PC-9 (cell line): ENCODE measurements around the gene NCSTN. TPM values are rescaled to one million over a fixed set of nuclear protein-coding genes. Genes with fewer than 3 reads are reported as not detected.
"Not testable (repeated sequence)": the region's sequence is repeated elsewhere in the genome, so short reads cannot be mapped to it uniquely, and the experiment has no call there.

ENCODE experiments used
- BruUV-seq: library from RNA; stranded (reverse); fragments of 400-500 nt; replicated peaks from 2 replicates; lab custom pipeline; 2021; lab: Mats Ljungman, UMichigan
- CTCF ChIA-PET: fragments of 300-600 bp; sonication (Branson Sonifier 250); formaldehyde crosslinking; loops from one replicate; lab custom pipeline; 2022; ENCODE audit warnings: antibody characterized with exemption; lab: Charles Lee
- POLR2A ChIA-PET: fragments of 300-600 bp; sonication (Branson Sonifier 250); formaldehyde crosslinking; loops from one replicate; lab custom pipeline; 2022; ENCODE audit warnings: antibody characterized with exemption; ENCODE audit not compliant: unreplicated experiment; lab: Charles Lee
- DNase-seq, 2 experiments: peaks; one replicate each; pipeline versions ENCODE4 v3.0.0 to v3.0.0-alpha.2; 2015 to 2022; ENCODE audit warnings: mixed read lengths in 1 of 2
- H2AFZ ChIP-seq: fragments of 200-600 bp; sonication (generic); 2 replicates; pipeline ENCODE4 v1.8.1; 2017; ENCODE audit warnings: antibody characterized with exemption
- H3F3A ChIP-seq: fragments of 200-600 bp; sonication (generic); 2 replicates; pipeline ENCODE4 v1.8.1; 2017; ENCODE audit warnings: antibody characterized with exemption, mild to moderate bottlenecking, low read depth; ENCODE audit not compliant: insufficient read depth
- H3K27ac ChIP-seq: fragments of 200-600 bp; sonication (generic); 2 replicates; pipeline ENCODE4 v1.6.1; 2016; ENCODE audit warnings: mixed run types
- H3K27me3 ChIP-seq: fragments of 200-600 bp; sonication (generic); 2 replicates; pipeline ENCODE4 v1.6.1; 2016; ENCODE audit warnings: low read depth, mixed run types; ENCODE audit not compliant: insufficient read depth
- H3K36me3 ChIP-seq: fragments of 200-600 bp; sonication (generic); 2 replicates; pipeline ENCODE4 v1.6.1; 2016; ENCODE audit warnings: low read depth, mixed run types
- H3K4me1 ChIP-seq: fragments of 200-600 bp; sonication (generic); replicated peaks from 2 replicates; pipeline ENCODE4 v1.6.1; 2016; ENCODE audit warnings: mixed run types; ENCODE audit not compliant: insufficient read depth
- H3K4me2 ChIP-seq: fragments of 200-600 bp; sonication (generic); 2 replicates; pipeline ENCODE4 v1.6.1; 2017; ENCODE audit warnings: mixed run types
- H3K4me3 ChIP-seq: fragments of 200-600 bp; sonication (generic); 2 replicates; pipeline ENCODE4 v1.6.1; 2016; ENCODE audit warnings: mixed run types
- H3K79me2 ChIP-seq: fragments of 200-600 bp; sonication (generic); 2 replicates; pipeline ENCODE4 v1.6.1; 2017; ENCODE audit warnings: low read depth, mixed run types
- H3K9me2 ChIP-seq: fragments of 200-600 bp; sonication (generic); 2 replicates; pipeline ENCODE4 v1.8.1; 2017; ENCODE audit warnings: mild to moderate bottlenecking; ENCODE audit not compliant: insufficient read depth
- H3K9me3 ChIP-seq: fragments of 200-600 bp; sonication (generic); 2 replicates; pipeline ENCODE4 v1.8.1; 2016; ENCODE audit warnings: low read depth; ENCODE audit not compliant: insufficient read depth
- H4K20me1 ChIP-seq: fragments of 200-600 bp; sonication (generic); 2 replicates; pipeline ENCODE4 v1.8.1; 2017; ENCODE audit not compliant: insufficient read depth
- EZH2 ChIP-seq: fragments of 200-600 bp; sonication (generic); IDR thresholded peaks from 2 replicates; pipeline ENCODE4 v1.8.0; 2017; ENCODE audit warnings: antibody characterized with exemption, low read depth
- intact Hi-C: fragments of 100-400 bp; cut with micrococcal nuclease; formaldehyde crosslinking; loops from one replicate; pipeline ENCODE4 v1.10.0; 2022; ENCODE audit not compliant: unreplicated experiment
- total RNA-seq: library from RNA; stranded (reverse); gene quantifications from 2 replicates; pipeline ENCODE4 v1.2.3, GENCODE V29; 2021
- TF ChIP-seq, protein P1 (sequence below): fragments of 200-600 bp; sonication (generic); conservative IDR thresholded peaks from 2 replicates; pipeline ENCODE4 v1.6.1; 2017; ENCODE audit warnings: mixed run types, antibody characterized with exemption, mild to moderate bottlenecking, moderate library complexity

NCSTN gene
- total RNA-seq, 1 experiment from 2014 or later = 55.8 TPM

DNA sequence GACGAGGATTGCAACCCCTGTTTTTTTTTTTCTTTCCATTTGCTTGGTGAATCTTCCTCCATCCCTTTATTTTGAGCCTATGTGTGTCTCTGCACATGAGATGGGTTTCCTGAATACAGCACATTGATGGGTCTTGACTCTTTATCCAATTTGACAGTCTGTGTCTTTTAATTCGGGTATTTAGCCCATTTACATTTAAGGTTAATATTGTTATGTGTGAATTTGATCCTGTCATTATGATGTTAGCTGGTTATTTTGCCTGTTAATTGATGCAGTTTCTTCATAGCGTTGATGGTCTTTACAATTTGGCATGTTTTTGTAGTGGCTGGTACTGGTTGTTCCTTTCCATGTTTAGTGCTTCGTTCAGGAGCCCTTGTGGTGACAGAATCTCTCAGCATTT lies 45.2 kb downstream of the NCSTN start:
- CTCF ChIA-PET, H3K4me3 ChIP-seq, H3K4me2 ChIP-seq, H4K20me1 ChIP-seq, BruUV-seq, intact Hi-C loops, DNase-seq, H3K9me2 ChIP-seq, H3K36me3 ChIP-seq, POLR2A ChIA-PET, H3K9me3 ChIP-seq, H3K27ac ChIP-seq, H2AFZ ChIP-seq, H3K79me2 ChIP-seq, H3F3A ChIP-seq, H3K4me1 ChIP-seq: not testable (repeated sequence)
- H3K27me3 ChIP-seq = peaks cover 12% of the 10 kb centered on the region

DNA sequence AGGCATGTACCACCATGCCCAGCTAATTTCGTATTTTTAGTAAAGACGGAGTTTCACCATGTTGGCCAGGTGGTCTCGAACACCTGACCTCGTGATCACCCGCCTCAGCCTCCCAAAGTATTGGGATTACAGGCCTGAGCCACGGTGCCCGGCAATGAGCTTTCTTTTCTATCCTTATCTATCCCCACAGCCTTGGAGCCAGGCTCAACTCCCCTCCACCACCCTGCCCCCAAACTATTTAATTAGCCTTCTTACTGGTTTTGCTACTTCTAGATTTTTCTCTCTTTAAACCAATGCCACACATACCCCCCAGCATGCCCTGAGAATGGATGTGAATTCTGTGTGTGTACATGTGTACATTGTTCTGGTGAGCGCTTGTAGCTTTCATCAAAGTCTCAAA lies 51.5 kb downstream of the NCSTN start:
- intact Hi-C loops = no loop called here
- TF ChIP-seq EZH2 = no peak
- TF ChIP-seq, protein P1, sequence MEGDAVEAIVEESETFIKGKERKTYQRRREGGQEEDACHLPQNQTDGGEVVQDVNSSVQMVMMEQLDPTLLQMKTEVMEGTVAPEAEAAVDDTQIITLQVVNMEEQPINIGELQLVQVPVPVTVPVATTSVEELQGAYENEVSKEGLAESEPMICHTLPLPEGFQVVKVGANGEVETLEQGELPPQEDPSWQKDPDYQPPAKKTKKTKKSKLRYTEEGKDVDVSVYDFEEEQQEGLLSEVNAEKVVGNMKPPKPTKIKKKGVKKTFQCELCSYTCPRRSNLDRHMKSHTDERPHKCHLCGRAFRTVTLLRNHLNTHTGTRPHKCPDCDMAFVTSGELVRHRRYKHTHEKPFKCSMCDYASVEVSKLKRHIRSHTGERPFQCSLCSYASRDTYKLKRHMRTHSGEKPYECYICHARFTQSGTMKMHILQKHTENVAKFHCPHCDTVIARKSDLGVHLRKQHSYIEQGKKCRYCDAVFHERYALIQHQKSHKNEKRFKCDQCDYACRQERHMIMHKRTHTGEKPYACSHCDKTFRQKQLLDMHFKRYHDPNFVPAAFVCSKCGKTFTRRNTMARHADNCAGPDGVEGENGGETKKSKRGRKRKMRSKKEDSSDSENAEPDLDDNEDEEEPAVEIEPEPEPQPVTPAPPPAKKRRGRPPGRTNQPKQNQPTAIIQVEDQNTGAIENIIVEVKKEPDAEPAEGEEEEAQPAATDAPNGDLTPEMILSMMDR = no peak
- DNase-seq = no peak
- no peaks in the 10 kb centered on the region for H3K9me2 ChIP-seq
- ChIA-PET POLR2A (no interaction called here), CTCF (no interaction called here)
- no peaks in the 10 kb centered on the region; the same call in none of the 2 replicates for H3K27me3 ChIP-seq
- H3K4me1 ChIP-seq = no peaks in the 10 kb centered on the region
- no peaks in the 10 kb centered on the region; the same call in 1 of the 2 replicates for H3K9me3 ChIP-seq
- BruUV-seq = no TSS peak
- H3K4me2 ChIP-seq = no peak overlapping the region
- H3K27ac ChIP-seq = no peak overlapping the region
- no peak overlapping the region for H2AFZ ChIP-seq
- no peaks in the 10 kb centered on the region for H4K20me1 ChIP-seq
- H3K79me2 ChIP-seq = no peaks in the 10 kb centered on the region
- H3F3A ChIP-seq = no peaks in the 10 kb centered on the region
- H3K36me3 ChIP-seq = no peaks in the 10 kb centered on the region
- H3K4me3 ChIP-seq = no peak overlapping the region

DNA sequence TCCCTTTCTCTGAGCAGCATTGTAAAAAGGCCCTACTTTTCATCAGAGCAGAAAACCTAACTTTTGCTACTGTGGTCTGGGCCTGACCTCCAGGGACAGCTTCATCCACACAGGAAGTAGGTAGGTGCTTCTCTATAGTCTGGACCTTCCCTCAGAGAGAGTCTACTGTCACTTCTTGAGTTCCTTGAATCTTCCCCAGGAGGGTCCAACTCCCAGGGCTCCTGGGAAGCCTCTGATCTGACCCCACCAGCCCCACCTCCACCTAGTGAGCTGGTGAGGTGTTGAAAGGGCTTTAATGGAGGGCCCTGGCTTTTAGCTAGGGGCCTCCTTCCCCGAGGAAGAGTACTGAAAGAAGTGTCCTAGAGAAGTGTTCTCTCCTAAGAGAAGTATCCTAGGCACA lies 54.5 kb downstream of the NCSTN start:
- no peaks in the 10 kb centered on the region for H3K9me2 ChIP-seq
- H3K4me2 ChIP-seq = no peak overlapping the region
- BruUV-seq = no TSS peak
- intact Hi-C loops = no loop called here
- H3F3A ChIP-seq = no peaks in the 10 kb centered on the region
- no peaks in the 10 kb centered on the region for H4K20me1 ChIP-seq
- H3K27me3 ChIP-seq = peaks cover 17% of the 10 kb centered on the region
- H3K4me1 ChIP-seq = no peaks in the 10 kb centered on the region
- DNase-seq = no peak
- H3K4me3 ChIP-seq = no peak overlapping the region
- no peaks in the 10 kb centered on the region for H3K79me2 ChIP-seq
- H3K9me3 ChIP-seq = no peaks in the 10 kb centered on the region
- H2AFZ ChIP-seq = no peak overlapping the region
- no peak overlapping the region for H3K27ac ChIP-seq
- ChIA-PET CTCF (no interaction called here), POLR2A (no interaction called here)
- no peaks in the 10 kb centered on the region for H3K36me3 ChIP-seq
- TF ChIP-seq, protein P1 = no peak
- no peak for TF ChIP-seq EZH2

DNA sequence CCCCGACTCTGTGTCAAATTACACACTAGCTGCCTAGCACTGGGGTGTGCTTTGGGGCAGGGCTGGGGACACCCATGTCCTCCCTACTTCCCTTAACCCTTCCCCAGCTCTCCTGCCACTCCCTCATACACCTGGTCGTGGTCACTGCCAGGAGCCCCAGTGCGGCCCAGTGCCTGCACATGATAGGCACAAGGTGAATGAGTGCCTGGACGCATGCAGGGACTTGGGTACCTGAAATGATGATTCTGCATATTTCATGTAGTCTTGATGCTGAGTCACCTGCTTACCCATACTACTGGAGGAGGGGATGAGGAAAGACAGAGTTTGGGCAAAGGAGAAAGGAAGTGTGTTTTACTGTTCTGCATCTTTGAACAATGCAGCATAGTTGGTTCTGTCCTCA lies 55.6 kb downstream of the NCSTN start:
- Histone ChIP-seq H3F3A (no peaks in the 10 kb centered on the region), H3K27me3 (peaks cover 18% of the 10 kb centered on the region), H3K9me2 (no peaks in the 10 kb centered on the region), H3K9me3 (no peaks in the 10 kb centered on the region), H3K27ac (no peak overlapping the region), H3K4me2 (no peak overlapping the region), H3K4me1 (no peaks in the 10 kb centered on the region), H3K79me2 (no peaks in the 10 kb centered on the region), H2AFZ (no peak overlapping the region), H3K4me3 (no peak overlapping the region), H4K20me1 (no peaks in the 10 kb centered on the region), H3K36me3 (no peaks in the 10 kb centered on the region)
- no peak for TF ChIP-seq EZH2
- TF ChIP-seq, protein P1 = no peak
- no peak for DNase-seq
- no TSS peak for BruUV-seq
- ChIA-PET CTCF (no interaction called here), POLR2A (no interaction called here)
- intact Hi-C loops = no loop called here
